ENCODE measurements around the gene GLT1D1.
"Not testable (repeated sequence)": the region's sequence is repeated elsewhere in the genome, so short reads cannot be mapped to it uniquely, and the experiment has no call there.

The GLT1D1 gene

DNA sequence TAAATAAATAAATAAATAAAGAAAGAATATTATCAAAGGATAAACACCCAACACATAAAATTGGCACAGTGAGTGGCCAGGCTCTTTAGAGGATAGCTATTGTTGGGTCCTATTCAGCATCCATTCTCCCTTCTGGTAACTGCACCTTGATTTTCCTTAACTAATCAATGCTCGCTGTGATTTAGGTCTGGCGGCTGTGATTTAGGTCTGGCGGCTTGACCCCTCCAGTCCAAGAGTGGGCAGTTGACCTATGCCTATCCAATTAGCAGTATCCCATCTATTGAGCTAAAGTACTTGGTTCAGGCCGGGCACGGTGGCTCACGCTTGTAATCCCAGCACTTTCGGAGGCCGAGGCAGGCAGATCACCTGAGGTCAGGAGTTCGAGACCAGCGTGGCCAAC, 19.9 kb upstream of the GLT1D1 start:
- DNase-seq (no peak), ATAC-seq (no peak)
- H3K27me3 Mint-ChIP-seq: peaks cover 16% of the 10 kb centered on the region
- H3K36me3 Mint-ChIP-seq (ENCODE audit: low read depth): no peaks in the 10 kb centered on the region
- peaks cover 20% of the 10 kb centered on the region for H3K4me1 Mint-ChIP-seq
- H3K27ac Mint-ChIP-seq: no peak overlapping the region
- H3K9me3 Mint-ChIP-seq: no peaks in the 10 kb centered on the region
- no peak overlapping the region for H3K4me3 Mint-ChIP-seq

DNA sequence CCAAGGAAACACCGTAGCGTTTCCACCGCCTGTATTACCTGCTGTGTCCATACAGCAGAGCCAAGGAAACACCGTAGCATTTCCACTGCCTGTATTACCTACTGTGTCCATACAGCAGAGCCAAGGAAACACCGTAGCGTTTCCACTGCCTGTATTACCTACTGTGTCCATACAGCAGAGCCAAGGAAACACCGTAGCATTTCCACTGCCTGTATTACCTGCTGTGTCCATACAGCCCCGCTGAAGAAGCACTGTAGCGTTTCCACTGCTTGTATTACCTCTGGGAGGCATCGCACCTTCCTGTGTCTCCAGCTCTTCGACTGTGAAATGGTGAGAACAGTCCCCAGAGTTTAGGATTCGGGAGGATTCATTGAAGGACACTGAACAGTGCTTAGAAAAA, 13.4 kb upstream of the GLT1D1 start:
- not testable (repeated sequence) for ATAC-seq

DNA sequence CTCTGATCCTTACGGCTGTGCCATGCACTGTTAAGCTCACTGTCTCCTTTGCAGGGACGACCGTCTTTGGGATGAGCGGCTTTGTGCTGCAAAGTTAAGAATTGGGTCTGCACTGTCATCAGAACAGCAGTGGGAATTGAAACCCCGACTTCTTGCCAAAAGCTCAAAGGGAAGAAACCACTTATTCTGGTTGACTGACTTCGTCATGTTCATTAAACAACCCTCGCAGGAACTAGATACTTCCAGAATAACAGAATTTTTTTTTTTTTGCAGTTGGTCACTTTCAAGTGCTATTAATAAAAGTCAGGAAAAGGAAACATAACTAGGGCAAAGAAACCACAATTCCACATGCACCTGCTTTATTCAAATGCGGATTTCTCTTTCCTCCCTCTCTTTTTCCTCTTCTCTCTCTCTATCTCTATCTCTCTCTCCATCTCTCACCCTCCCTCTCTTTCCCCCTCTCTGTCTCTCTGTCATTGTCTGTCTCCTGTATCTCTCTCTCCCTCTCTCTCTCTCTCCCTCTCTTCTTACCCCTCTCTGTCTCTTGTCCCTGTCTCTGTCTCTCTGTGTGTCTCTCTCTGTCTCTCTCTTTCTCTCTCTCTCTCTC, 12.3 kb upstream of the GLT1D1 start:
- no peaks in the 10 kb centered on the region for H3K36me3 Mint-ChIP-seq (ENCODE audit: low read depth)
- ATAC-seq: no peak
- peaks cover 13% of the 10 kb centered on the region for H3K27me3 Mint-ChIP-seq
- no peaks in the 10 kb centered on the region for H3K9me3 Mint-ChIP-seq
- no peak overlapping the region for H3K27ac Mint-ChIP-seq
- H3K4me1 Mint-ChIP-seq: peaks cover 12% of the 10 kb centered on the region
- peak overlapping the region; percentile 6 for H3K4me3 Mint-ChIP-seq
- no peak for DNase-seq

More for the DNA sequence above, 13.4 kb upstream of the GLT1D1 start:
- not testable (repeated sequence) for H3K36me3 Mint-ChIP-seq (ENCODE audit: low read depth); DNase-seq; H3K9me3 Mint-ChIP-seq; H3K27ac Mint-ChIP-seq; H3K4me3 Mint-ChIP-seq
- Mint-ChIP-seq H3K4me1 (peaks cover 12% of the 10 kb centered on the region), H3K27me3 (peaks cover 16% of the 10 kb centered on the region)

DNA sequence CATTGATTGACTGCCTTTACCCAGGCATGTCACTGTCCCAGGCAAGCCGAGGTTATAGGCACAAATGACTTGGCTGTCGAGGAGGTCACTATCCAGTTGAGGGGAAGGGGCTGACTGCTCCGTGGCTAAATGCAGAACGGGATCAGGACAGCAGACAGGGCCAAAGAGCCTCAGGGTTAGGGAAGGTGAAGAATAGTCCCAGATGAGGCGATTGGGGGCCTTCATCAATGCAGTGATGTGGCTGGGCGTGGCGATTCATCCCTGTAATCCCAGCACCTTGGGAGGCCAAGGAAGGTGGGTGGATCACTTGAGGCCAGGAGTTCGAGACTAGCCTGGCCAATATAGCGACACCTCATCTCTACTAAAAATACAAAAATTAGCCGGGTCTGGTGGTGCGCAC, 10.7 kb upstream of the GLT1D1 start:
- Mint-ChIP-seq H3K36me3 (ENCODE audit: low read depth) (no peaks in the 10 kb centered on the region), H3K4me1 (peaks cover 12% of the 10 kb centered on the region), H3K4me3 (no peak overlapping the region), H3K9me3 (no peaks in the 10 kb centered on the region), H3K27me3 (peaks cover 13% of the 10 kb centered on the region), H3K27ac (no peak overlapping the region)
- no peak for ATAC-seq
- no peak for DNase-seq

DNA sequence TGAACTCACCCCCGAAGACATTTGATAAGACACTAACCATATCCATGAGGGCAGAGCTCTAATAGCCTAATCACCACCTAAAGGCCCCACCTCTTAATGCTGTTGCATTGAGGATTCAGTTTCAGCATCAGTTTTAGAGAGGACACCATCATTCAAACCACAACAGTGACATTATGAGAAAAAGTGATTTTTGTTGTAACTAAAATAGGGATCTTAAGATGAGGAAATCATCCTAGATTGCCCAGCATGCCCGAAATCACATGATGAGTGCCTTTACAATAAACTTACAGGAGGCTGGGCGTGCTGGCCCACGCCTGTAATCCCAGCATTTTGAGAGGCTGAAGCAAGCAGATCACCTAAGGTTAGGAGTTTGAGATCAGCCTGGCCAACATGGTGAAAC, 9.7 kb upstream of the GLT1D1 start:
- H3K27ac Mint-ChIP-seq: no peak overlapping the region
- H3K27me3 Mint-ChIP-seq: peaks cover 13% of the 10 kb centered on the region
- H3K36me3 Mint-ChIP-seq (ENCODE audit: low read depth): no peaks in the 10 kb centered on the region
- ATAC-seq: no peak
- DNase-seq: no peak
- peaks cover 12% of the 10 kb centered on the region for H3K4me1 Mint-ChIP-seq
- no peaks in the 10 kb centered on the region for H3K9me3 Mint-ChIP-seq
- no peak overlapping the region for H3K4me3 Mint-ChIP-seq

DNA sequence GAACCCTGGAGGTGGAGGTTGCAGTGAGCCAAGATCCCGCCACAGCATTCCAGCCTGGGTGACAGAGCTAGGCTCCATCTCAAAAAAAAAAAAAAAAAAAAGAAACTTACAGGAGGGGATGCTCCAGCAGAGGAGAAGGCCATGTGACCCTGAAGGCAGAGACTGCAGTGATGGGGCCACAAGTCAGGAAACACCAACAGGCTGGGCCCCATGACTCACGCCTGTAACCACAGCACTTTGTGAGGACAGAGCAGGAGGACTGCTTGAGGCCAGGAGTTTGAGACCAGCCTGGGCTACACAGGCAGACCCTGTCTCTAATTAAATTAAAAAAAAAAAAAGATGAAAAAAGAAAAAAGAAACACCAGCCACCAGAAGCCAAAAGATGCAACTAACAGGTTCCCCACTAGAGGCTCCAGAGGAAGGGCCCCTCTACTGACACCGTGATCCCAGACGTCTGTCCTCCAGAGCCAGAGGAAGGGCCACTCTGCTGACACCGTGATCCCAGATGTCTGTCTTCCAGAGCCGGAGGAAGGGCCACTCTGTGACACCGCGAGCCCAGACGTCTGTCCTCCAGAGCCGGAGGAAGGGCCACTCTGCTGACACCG, 9.1 kb upstream of the GLT1D1 start:
- Mint-ChIP-seq H3K36me3 (ENCODE audit: low read depth) (no peaks in the 10 kb centered on the region), H3K4me3 (no peak overlapping the region), H3K9me3 (no peaks in the 10 kb centered on the region), H3K27me3 (peaks cover 10% of the 10 kb centered on the region), H3K4me1 (peaks cover 12% of the 10 kb centered on the region), H3K27ac (no peak overlapping the region)
- DNase-seq: peak; percentile 27
- peak; percentile 76 for ATAC-seq

DNA sequence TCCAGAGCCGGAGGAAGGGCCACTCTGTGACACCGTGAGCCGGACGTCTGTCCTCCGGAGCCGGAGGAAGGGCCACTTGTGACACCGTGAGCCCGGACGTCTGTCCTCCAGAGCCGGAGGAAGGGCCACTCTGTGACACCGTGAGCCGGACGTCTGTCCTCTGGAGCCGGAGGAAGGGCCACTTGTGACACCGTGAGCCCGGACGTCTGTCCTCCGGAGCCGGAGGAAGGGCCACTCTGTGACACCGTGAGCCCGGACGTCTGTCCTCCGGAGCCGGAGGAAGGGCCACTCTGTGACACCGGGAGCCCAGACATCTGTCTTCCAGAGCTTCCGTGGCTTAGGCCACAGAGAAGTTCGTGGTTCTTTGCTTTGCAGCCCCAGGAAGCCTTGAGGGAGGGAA, 6.6 kb upstream of the GLT1D1 start:
- H3K27me3 Mint-ChIP-seq: peaks cover 10% of the 10 kb centered on the region
- not testable (repeated sequence) for ATAC-seq; DNase-seq; H3K9me3 Mint-ChIP-seq; H3K27ac Mint-ChIP-seq; H3K4me1 Mint-ChIP-seq; H3K4me3 Mint-ChIP-seq; H3K36me3 Mint-ChIP-seq (ENCODE audit: low read depth)

DNA sequence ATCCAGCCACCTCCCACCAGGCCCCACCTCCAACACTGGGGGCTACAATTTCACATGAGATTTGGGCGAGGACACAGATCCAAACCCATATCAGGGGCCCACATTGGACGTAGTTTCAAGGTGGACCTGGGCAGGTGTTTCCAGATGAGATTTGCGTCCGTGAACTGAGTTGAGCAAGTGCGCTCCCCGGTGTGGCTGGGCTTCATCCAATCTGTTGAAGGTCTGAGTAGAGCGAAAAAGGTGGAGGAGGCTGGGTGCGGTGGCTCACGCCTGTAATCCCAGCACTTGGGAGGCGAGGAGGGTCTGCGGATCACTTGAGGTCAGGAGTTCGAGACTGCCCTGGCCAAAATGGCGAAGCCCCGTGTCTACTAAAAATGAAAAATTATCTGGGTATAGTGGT, 4.9 kb upstream of the GLT1D1 start:
- H3K27ac Mint-ChIP-seq: no peak overlapping the region
- no peaks in the 10 kb centered on the region for H3K36me3 Mint-ChIP-seq (ENCODE audit: low read depth)
- H3K4me3 Mint-ChIP-seq: no peak overlapping the region
- ATAC-seq: no peak
- peaks cover under 1% of the 10 kb centered on the region for H3K4me1 Mint-ChIP-seq
- peaks cover 16% of the 10 kb centered on the region for H3K27me3 Mint-ChIP-seq
- H3K9me3 Mint-ChIP-seq: no peaks in the 10 kb centered on the region
- DNase-seq: no peak

DNA sequence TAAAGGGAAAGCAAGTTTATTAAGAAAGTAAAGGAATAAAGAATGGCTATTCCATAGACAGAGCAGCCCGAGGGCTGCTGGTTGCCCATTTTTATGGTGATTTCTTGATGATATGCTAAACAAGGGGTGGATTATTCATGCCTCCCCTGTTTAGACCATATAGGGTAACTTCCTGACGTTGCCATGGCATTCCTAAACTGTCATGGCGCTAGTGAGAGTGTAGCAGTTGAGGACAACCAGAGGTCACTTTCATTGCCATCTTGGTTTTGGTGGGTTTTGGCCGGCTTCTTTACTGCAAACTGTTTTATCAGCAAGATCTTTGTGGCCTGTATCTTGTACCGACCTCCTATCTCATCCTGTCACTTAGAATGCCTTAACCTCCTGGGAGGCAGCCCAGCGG, 3.5 kb upstream of the GLT1D1 start:
- not testable (repeated sequence) for H3K4me3 Mint-ChIP-seq; H3K4me1 Mint-ChIP-seq; DNase-seq; H3K9me3 Mint-ChIP-seq; ATAC-seq; H3K27ac Mint-ChIP-seq; H3K36me3 Mint-ChIP-seq (ENCODE audit: low read depth)
- peaks cover 25% of the 10 kb centered on the region for H3K27me3 Mint-ChIP-seq

DNA sequence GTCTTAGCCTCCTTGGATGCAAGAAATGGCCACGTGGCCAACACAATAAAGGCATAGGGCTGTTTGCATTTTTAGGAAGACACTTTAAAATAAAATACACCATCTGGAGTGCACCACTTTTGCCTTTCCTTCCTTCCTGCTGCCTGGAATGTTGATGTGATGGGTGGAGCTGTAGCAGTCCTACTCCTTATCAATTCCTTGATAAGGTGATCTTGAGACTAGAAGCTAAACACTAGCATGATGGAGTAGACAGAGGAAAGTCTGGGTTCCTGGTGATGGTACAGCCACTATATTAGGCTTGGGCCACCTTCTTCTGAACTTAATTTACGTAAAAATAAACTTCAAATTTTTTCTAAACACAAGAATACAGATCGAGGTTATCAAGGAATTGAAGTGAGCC, 2.9 kb upstream of the GLT1D1 start:
- no peaks in the 10 kb centered on the region for H3K36me3 Mint-ChIP-seq (ENCODE audit: low read depth)

DNA sequence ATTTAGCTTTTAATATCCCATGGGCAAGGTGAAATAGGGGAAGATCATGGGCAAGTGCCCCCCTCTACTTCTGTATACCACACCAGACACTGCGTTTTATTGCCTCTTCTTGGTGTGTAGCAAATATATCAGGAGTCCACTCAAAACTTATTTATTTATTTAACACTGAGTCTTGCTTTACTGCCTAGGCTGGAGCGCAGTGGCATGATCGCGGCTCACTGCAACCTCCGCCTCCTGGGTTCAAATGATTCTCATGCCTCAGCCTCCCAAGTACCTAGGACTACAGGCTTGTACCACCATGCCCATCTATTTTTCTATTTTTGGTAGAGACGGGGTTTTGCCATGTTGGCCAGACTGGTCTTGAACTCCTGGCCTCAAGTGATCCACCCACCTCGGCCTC, 1.8 kb upstream of the GLT1D1 start:
- not testable (repeated sequence) for H3K4me3 Mint-ChIP-seq; DNase-seq; H3K27ac Mint-ChIP-seq; H3K36me3 Mint-ChIP-seq (ENCODE audit: low read depth); H3K9me3 Mint-ChIP-seq; ATAC-seq; H3K4me1 Mint-ChIP-seq
- peaks cover 30% of the 10 kb centered on the region for H3K27me3 Mint-ChIP-seq

More for the DNA sequence above, 2.9 kb upstream of the GLT1D1 start:
- no peak for DNase-seq
- no peak for ATAC-seq
- Mint-ChIP-seq H3K9me3 (no peaks in the 10 kb centered on the region), H3K27me3 (peaks cover 26% of the 10 kb centered on the region), H3K4me1 (no peaks in the 10 kb centered on the region), H3K27ac (no peak overlapping the region), H3K4me3 (no peak overlapping the region)

DNA sequence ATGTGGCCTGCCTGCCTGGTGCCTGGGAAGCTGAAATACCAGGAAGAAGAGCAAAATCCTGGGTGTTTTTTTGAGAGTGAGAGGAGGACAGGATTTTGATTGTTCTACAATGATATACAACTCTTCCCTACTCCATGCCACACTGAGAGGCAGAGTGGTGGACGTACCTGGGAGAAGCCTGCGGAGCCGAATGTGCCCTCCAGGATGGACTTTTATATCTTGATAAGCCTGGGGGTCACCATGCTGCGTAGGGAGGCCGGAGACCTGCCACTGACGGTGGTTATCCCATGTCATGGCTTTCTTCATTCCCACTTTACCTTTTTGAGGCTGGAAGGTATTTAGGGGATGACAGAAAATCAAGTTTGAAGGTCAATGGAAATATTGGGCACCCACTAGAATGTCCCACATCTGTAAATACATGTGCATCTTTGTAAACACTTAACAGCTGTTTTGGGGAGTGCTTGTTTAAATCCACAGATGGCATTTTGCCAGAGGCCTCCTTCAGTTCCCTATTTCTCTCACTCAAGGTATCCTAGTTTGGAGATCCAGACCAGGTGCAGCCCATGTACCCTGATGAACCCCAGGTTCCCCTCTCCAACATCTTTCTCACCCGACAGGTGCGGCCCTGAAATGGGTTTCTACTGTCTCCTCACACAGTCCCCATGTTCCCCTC, 1.1 kb upstream of the GLT1D1 start:
- Mint-ChIP-seq H3K27ac (no peak overlapping the region), H3K4me3 (no peak overlapping the region), H3K4me1 (no peaks in the 10 kb centered on the region), H3K9me3 (no peaks in the 10 kb centered on the region), H3K36me3 (ENCODE audit: low read depth) (no peaks in the 10 kb centered on the region), H3K27me3 (peaks cover 34% of the 10 kb centered on the region)
- no peak for ATAC-seq
- no peak for DNase-seq

DNA sequence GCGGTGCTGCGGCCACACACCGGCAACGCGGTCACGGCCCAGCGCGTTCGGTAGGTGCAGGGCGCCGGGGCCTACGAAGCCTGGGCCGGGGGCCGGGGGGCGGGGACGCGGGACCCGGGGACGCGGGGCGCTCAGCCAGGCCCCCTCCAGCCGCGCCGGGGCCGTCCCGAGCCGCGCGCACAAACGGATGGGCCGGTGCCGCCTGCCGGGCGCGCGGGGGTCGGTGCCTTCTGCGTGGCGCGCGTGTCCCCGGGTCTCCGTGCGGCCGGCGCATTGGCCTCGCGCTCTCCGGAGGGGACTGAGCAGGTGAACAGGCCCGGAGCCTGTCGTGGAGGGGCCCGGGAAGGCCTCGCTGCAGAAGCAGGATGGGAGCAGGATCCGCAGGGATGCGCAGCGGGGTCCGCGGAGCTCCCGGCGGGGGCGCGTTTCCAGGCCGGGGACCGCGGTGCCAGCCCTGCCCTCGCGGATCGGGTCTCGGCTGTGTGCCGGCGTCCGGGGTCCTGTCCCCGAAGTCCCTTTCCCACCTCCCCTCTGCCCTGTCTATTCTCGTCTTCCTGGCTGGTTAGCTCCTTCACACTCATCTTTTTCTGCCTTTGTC, 421 bp downstream of the GLT1D1 start:
- H3K9me3 Mint-ChIP-seq: no peaks in the 10 kb centered on the region
- no peaks in the 10 kb centered on the region for H3K4me1 Mint-ChIP-seq
- DNase-seq: no peak
- peak overlapping the region; percentile 32 for H3K4me3 Mint-ChIP-seq
- peaks cover 38% of the 10 kb centered on the region for H3K27me3 Mint-ChIP-seq
- H3K36me3 Mint-ChIP-seq (ENCODE audit: low read depth): no peaks in the 10 kb centered on the region
- H3K27ac Mint-ChIP-seq: no peak overlapping the region
- no peak for ATAC-seq

DNA sequence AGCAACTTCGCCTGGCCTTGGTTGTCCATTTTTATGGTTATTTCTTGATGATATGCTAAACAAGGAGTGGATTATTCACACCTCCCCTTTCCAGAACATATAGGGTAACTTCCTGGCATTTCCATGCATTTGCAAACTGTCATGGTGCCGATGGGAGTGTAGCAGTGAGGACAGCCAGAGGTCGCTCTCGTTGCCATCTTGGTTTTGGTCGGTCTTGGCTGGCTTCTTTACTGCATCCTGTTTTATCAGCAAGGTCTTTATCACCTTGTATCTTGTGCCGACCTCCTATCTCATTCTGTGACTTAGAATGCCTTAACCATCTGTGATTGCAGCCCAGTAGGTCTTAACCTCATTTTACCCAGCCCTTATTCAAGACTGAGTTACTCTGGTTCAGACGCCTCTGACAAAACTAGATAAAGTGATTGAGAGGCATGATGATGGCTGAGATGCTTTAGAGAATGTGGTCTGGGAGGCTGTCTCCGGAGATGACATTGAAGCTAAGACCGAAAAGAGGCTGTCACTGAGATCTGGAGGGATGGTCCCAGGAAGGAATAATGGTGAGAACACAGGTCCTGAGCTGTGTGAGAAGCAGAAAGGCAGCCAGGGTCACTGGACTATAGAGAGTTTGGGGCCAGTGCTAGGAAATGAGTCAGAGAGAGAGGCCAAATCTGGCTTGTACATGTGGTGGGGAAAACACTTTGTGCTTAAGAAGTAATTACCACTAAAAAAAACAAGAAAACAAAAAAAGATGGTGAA, 2.9 kb downstream of the GLT1D1 start:
- ATAC-seq (no peak), DNase-seq (no peak)
- H3K36me3 Mint-ChIP-seq (ENCODE audit: low read depth): no peaks in the 10 kb centered on the region
- H3K27me3 Mint-ChIP-seq: peaks cover 37% of the 10 kb centered on the region
- H3K4me1 Mint-ChIP-seq: no peaks in the 10 kb centered on the region
- no peak overlapping the region for H3K4me3 Mint-ChIP-seq
- H3K27ac Mint-ChIP-seq: no peak overlapping the region
- H3K9me3 Mint-ChIP-seq: no peaks in the 10 kb centered on the region

DNA sequence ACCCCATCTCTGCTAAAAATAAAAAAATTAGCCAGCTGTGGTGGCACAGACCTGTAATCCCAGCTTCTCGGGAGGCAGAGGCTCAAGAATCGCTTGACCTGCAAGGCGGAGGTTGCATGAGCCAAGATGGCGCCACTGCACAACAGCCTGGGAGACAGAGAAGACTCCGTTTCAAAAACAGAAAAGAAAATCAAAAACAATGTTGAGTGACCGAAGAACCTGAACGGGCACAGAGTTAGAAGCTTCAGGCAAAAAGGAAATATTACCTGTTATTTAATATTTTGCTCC, 3.5 kb downstream of the GLT1D1 start:
- no peak for DNase-seq
- ATAC-seq: no peak
- Mint-ChIP-seq H3K4me1 (no peaks in the 10 kb centered on the region), H3K27ac (no peak overlapping the region), H3K36me3 (ENCODE audit: low read depth) (no peaks in the 10 kb centered on the region), H3K4me3 (no peak overlapping the region), H3K9me3 (no peaks in the 10 kb centered on the region), H3K27me3 (peaks cover 34% of the 10 kb centered on the region)
